Measurements from ENCODE around the gene KCNS1. TPM values are rescaled to one million over a fixed set of nuclear protein-coding genes. Genes with fewer than 3 reads are reported as not detected.

Gene KCNS1
- total RNA-seq, 1 experiment from 2014 or later: not detected

DNA sequence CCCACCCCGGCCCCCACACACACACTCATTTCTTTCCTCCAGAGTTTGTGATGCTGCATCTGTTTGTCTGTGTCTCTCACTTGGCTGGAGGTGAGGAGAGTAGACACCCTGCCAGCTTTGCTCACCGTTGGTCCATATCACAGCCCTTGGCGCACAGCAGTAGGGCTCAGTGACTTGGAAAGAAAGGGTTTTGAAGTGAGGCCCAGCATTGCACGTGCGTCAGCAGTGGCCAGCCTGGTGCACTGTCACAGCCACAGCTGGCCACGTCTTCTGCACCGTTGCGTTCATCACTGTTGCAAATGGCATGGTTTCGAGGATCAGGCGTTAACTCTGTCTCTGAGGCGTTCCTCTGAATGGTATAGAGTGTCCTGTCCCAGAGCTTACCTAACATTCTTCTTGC is 10.4 kb upstream of the KCNS1 start:
- no peaks in the 10 kb centered on the region for H3K79me2 ChIP-seq (ENCODE audit: insufficient read depth, low read length)
- ChIA-PET CTCF (interaction anchor here (0.7 to 4.6 kb wide), 17 partner anchors 7 to 1561 kb away, joined by 3 to 51 read pairs (median 4); partner anchors contain the start of gene WFDC12), RAD21 (ENCODE audit: low non-redundant PET in 1 of 2, low total read pairs in 2 of 2, uncharacterized antibody in 2 of 2, unreplicated experiment in 2 of 2) (interaction anchor here (0.7 to 1.2 kb wide), 4 partner anchors 67 to 363 kb away, joined by 3 to 5 read pairs (median 4); no protein-coding TSS in a partner anchor), POLR2A (no interaction called here)
- ATAC-seq (no peak), DNase-seq (ENCODE audit: low read depth, low spot score) (no peak)
- H3K36me3 ChIP-seq (ENCODE audit: control insufficient read depth in 1 of 2, insufficient read depth in 2 of 2, low read length in 2 of 2): no peaks in the 10 kb centered on the region
- H4K20me1 ChIP-seq (ENCODE audit: insufficient read depth): no peaks in the 10 kb centered on the region
- H3K4me3 ChIP-seq (replicated peaks in 1 of 2; ENCODE audit: low read depth in 1 of 2, low read length in 2 of 2): no peak overlapping the region
- no peak overlapping the region for H3K9ac ChIP-seq (ENCODE audit: low read length)
- H3K9me2 ChIP-seq (ENCODE audit: insufficient read depth): no peaks in the 10 kb centered on the region
- no peak for TF ChIP-seq ZBTB33 (IDR thresholded peaks at IDR 0.05; ENCODE audit: extremely low read depth, insufficient replicate concordance, low read length)
- TF ChIP-seq, protein P1, sequence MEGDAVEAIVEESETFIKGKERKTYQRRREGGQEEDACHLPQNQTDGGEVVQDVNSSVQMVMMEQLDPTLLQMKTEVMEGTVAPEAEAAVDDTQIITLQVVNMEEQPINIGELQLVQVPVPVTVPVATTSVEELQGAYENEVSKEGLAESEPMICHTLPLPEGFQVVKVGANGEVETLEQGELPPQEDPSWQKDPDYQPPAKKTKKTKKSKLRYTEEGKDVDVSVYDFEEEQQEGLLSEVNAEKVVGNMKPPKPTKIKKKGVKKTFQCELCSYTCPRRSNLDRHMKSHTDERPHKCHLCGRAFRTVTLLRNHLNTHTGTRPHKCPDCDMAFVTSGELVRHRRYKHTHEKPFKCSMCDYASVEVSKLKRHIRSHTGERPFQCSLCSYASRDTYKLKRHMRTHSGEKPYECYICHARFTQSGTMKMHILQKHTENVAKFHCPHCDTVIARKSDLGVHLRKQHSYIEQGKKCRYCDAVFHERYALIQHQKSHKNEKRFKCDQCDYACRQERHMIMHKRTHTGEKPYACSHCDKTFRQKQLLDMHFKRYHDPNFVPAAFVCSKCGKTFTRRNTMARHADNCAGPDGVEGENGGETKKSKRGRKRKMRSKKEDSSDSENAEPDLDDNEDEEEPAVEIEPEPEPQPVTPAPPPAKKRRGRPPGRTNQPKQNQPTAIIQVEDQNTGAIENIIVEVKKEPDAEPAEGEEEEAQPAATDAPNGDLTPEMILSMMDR (IDR thresholded peaks at IDR 0.05 in 2 of 3, conservative IDR thresholded peaks at IDR 0.05 in 1 of 3; ENCODE audit: borderline replicate concordance in 1 of 3, insufficient read depth in 1 of 3, low read depth in 2 of 3, low read length in 2 of 3): no peak
- TF ChIP-seq, protein P2, sequence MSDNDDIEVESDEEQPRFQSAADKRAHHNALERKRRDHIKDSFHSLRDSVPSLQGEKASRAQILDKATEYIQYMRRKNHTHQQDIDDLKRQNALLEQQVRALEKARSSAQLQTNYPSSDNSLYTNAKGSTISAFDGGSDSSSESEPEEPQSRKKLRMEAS (IDR thresholded peaks at IDR 0.05): no peak
- TF ChIP-seq EZH2 (IDR thresholded peaks at IDR 0.05): no peak
- no peak for TF ChIP-seq JUND (IDR thresholded peaks at IDR 0.05)
- intact Hi-C loops (cut with micrococcal nuclease): no loop called here
- H3K4me1 ChIP-seq (ENCODE audit: control insufficient read depth in 1 of 2, insufficient read depth in 2 of 2, low read length in 2 of 2): 0 out of 4 replicates have a peak, but pooled peaks cover 0 to 3% of the 10 kb centered on the region in 2 experiments
- H3K27ac ChIP-seq (ENCODE audit: low read depth, low read length): no peak overlapping the region
- H3K27me3 ChIP-seq (ENCODE audit: insufficient read depth, low read length): no peaks in the 10 kb centered on the region; the same call in 1 of the 2 replicates
- no TSS peak for BruUV-seq (replicated peaks)
- H2AFZ ChIP-seq (ENCODE audit: low read depth, low read length, poor library complexity, severe bottlenecking): no peak overlapping the region
- no peaks in the 10 kb centered on the region for H3K9me3 ChIP-seq (ENCODE audit: control insufficient read depth in 1 of 2, insufficient read depth in 1 of 2, low read depth in 1 of 2, low read length in 2 of 2)
- no peak overlapping the region for H3K4me2 ChIP-seq (ENCODE audit: low read length)

All from HCT116 (cell line).